ENCODE results near the gene KIF19.
A peak's percentile ranks its signal among the peaks of the same experiment; 100 is the strongest.

The KIF19 gene

DNA sequence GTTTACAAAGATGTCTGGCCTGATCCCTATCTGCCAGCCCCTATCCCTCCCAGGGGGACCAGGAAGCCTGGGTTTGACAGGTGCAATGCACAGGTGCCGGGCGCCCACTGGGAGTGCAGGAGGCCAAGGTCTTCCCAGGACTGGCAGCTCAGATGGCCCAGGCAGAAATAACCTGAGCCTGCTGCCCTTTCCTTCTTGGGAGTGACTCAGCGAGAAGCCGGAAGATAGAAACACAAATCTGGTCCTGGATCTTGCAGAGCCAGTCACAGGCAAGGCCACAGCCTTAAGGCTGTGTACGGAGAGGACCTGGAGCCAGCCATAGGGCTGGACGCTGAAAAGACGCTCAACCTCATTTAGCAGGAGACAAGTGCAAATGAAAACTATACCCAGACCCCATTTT, 69.0 kb downstream of the KIF19 start:
- H3K4me3 ChIP-seq (ENCODE audit: low read depth, low read length), result no peak overlapping the region
- TF ChIP-seq, protein P1, sequence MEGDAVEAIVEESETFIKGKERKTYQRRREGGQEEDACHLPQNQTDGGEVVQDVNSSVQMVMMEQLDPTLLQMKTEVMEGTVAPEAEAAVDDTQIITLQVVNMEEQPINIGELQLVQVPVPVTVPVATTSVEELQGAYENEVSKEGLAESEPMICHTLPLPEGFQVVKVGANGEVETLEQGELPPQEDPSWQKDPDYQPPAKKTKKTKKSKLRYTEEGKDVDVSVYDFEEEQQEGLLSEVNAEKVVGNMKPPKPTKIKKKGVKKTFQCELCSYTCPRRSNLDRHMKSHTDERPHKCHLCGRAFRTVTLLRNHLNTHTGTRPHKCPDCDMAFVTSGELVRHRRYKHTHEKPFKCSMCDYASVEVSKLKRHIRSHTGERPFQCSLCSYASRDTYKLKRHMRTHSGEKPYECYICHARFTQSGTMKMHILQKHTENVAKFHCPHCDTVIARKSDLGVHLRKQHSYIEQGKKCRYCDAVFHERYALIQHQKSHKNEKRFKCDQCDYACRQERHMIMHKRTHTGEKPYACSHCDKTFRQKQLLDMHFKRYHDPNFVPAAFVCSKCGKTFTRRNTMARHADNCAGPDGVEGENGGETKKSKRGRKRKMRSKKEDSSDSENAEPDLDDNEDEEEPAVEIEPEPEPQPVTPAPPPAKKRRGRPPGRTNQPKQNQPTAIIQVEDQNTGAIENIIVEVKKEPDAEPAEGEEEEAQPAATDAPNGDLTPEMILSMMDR (IDR thresholded peaks at IDR 0.05; ENCODE audit: low read depth, low read length), result no peak
- no peak for TF ChIP-seq MYC (IDR thresholded peaks at IDR 0.05; ENCODE audit: low read depth, low read length)
- TF ChIP-seq, protein P2, sequence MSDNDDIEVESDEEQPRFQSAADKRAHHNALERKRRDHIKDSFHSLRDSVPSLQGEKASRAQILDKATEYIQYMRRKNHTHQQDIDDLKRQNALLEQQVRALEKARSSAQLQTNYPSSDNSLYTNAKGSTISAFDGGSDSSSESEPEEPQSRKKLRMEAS (IDR thresholded peaks at IDR 0.05; ENCODE audit: low read depth, low read length), result no peak
- TF ChIP-seq POLR2A (IDR thresholded peaks at IDR 0.05; ENCODE audit: extremely low read depth, insufficient read length), result no peak
- no peak for DNase-seq (ENCODE audit: low read depth)

DNA sequence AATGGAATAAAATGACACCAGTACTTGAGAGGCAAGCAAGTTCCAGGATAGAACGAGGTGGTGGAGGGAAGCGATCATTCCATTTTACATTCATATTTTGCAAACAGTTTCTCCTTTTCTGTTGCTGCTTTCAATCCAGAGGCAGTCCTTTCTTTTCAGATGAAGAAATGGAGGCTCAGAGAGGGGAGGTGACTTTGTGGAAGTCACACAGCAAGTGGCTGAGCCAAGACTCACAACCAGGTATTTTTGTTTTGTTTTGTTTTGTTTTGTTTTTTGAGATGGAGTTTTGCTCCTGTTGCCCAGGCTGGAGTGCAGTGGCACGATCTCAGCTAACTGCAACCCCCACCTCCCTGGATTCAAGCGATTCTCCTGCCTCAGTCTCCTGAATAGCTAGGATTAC, 70.5 kb downstream of the KIF19 start:
- TF ChIP-seq, protein P2 (IDR thresholded peaks at IDR 0.05; ENCODE audit: low read depth, low read length), result no peak
- TF ChIP-seq MYC (IDR thresholded peaks at IDR 0.05; ENCODE audit: low read depth, low read length), result no peak
- TF ChIP-seq, protein P1 (IDR thresholded peaks at IDR 0.05; ENCODE audit: low read depth, low read length), result no peak
- TF ChIP-seq POLR2A (IDR thresholded peaks at IDR 0.05; ENCODE audit: extremely low read depth, insufficient read length), result no peak

DNA sequence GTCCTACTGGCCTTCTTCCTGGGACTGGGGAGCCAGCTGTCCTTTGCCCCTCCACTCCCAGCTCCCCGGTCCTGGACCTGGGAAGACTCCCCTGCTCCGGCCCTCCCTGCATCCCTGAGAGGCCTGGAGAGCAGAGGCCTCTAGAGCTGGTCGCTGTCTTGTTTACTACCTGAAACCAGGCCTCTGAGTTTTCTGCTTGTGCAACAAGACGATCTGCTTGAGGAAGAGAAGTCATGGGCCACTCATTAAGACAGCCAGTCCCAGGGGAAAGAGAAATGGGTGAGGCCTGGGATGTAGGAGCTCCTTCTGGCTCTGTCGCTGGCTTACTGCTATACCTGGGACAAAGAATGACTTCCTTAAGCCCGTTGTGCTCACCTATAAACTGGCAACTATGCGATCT, 76.0 kb downstream of the KIF19 start:
- TF ChIP-seq, protein P2 (IDR thresholded peaks at IDR 0.05; ENCODE audit: low read depth, low read length), result no peak
- no peak for TF ChIP-seq MYC (IDR thresholded peaks at IDR 0.05; ENCODE audit: low read depth, low read length)
- TF ChIP-seq, protein P1 (IDR thresholded peaks at IDR 0.05; ENCODE audit: low read depth, low read length), result no peak
- no peak for TF ChIP-seq POLR2A (IDR thresholded peaks at IDR 0.05; ENCODE audit: extremely low read depth, insufficient read length)
- H3K4me3 ChIP-seq (ENCODE audit: low read depth, low read length), result no peak overlapping the region
- peak; percentile 74 for DNase-seq (ENCODE audit: low read depth)

More for the DNA sequence above, 70.5 kb downstream of the KIF19 start:
- no peak for DNase-seq (ENCODE audit: low read depth)
- no peak overlapping the region for H3K4me3 ChIP-seq (ENCODE audit: low read depth, low read length)

DNA sequence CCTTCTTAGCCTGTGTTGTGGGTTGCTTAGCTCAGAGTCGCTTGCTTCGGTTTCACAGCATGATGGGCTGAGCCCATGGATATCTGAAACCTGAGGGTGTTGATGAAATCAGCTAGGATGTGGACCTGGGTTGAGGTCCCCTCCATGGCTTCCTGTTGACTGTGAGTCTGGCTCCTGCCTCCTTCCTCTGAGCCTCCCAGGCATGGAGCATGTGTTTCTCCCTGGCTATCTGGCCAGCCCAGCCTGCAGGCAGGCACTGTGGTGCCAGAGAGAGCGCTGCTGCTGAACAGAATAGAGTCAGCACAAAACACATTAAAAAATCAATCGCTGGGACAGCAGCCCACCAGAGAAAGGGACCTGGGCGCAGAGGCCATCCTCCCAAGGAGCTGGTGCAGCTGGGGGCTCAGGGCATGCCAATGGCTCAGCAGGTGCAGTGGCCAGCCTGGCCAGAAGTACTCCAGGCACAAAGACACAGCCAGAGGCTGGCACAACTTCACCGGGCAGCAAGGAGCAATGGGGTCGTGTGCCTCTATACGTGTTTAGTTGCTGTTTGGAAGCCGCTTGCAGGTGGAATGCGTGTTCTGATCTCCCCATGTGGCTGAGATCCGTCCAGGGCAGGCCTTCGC, 77.6 kb downstream of the KIF19 start:
- TF ChIP-seq, protein P1 (IDR thresholded peaks at IDR 0.05; ENCODE audit: low read depth, low read length), result no peak
- no peak for TF ChIP-seq MYC (IDR thresholded peaks at IDR 0.05; ENCODE audit: low read depth, low read length)
- TF ChIP-seq, protein P2 (IDR thresholded peaks at IDR 0.05; ENCODE audit: low read depth, low read length), result no peak
- no peak for TF ChIP-seq POLR2A (IDR thresholded peaks at IDR 0.05; ENCODE audit: extremely low read depth, insufficient read length)
- H3K4me3 ChIP-seq (ENCODE audit: low read depth, low read length), result no peak overlapping the region
- DNase-seq (ENCODE audit: low read depth), result no peak

DNA sequence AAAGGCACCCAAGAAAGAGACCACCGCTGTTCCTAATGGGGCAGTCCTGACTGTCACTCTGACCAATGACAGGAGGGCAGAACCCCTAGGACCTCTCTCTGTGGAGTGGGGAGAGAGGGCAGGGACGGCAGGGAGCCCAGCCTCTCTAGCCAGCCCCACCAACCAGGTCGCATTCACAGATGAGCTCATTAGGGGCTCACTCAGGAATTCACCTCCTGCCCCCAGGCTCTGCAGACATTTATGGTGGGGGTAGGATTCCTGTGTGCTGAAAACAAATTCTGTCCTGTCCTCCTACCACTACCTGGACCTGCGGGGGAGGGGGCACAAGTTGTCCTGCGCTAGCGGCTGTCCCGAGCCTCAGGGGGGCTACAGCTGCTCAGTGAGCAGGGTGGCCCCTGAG, 78.2 kb downstream of the KIF19 start:
- H3K4me3 ChIP-seq (ENCODE audit: low read depth, low read length), result no peak overlapping the region
- DNase-seq (ENCODE audit: low read depth), result no peak
- TF ChIP-seq, protein P2 (IDR thresholded peaks at IDR 0.05; ENCODE audit: low read depth, low read length), result no peak
- no peak for TF ChIP-seq MYC (IDR thresholded peaks at IDR 0.05; ENCODE audit: low read depth, low read length)
- TF ChIP-seq, protein P1 (IDR thresholded peaks at IDR 0.05; ENCODE audit: low read depth, low read length), result no peak
- TF ChIP-seq POLR2A (IDR thresholded peaks at IDR 0.05; ENCODE audit: extremely low read depth, insufficient read length), result no peak
